Liver (tissue), 9 donors: ENCODE results near the gene ABAT. TPM values are rescaled to one million over a fixed set of nuclear protein-coding genes. Genes with fewer than 3 reads are reported as not detected.

ENCODE experiments used
- DNase-seq: peaks from one replicate; pipeline ENCODE4 v3.0.0-alpha.2; 2017; ENCODE audit warnings: low spot score
- H3K27ac ChIP-seq, 2 donors: one replicate each; pipeline ENCODE4 v1.7.0; 2013; ENCODE audit warnings: inconsistent platforms in 2 of 2, low read length in 2 of 2, control low read depth in 1 of 2, low read depth in 1 of 2, mild to moderate bottlenecking in 1 of 2
- H3K27me3 ChIP-seq, 4 donors: one replicate each; pipeline versions ENCODE4 v1.6.1 to v1.7.0; 2013; ENCODE audit warnings: low read length in 3 of 4, inconsistent platforms in 1 of 4, mild to moderate bottlenecking in 1 of 4, moderate library complexity in 1 of 4; ENCODE audit not compliant: control insufficient read depth in 4 of 4, insufficient read depth in 4 of 4
- H3K36me3 ChIP-seq, 4 donors: one replicate each; pipeline versions ENCODE4 v1.6.1 to v1.7.0; 2013; ENCODE audit warnings: low read length in 3 of 4, mild to moderate bottlenecking in 3 of 4, low read depth in 1 of 4, moderate library complexity in 1 of 4; ENCODE audit not compliant: control insufficient read depth in 4 of 4, insufficient read depth in 3 of 4
- H3K4me1 ChIP-seq, 4 donors: one replicate each; pipeline versions ENCODE4 v1.6.1 to v1.7.0; 2013; ENCODE audit warnings: low read length in 3 of 4, mild to moderate bottlenecking in 3 of 4, moderate library complexity in 1 of 4; ENCODE audit not compliant: control insufficient read depth in 4 of 4, insufficient read depth in 4 of 4
- H3K4me3 ChIP-seq, 3 donors: one replicate each; pipeline versions ENCODE4 v1.6.1 to v1.7.0; 2013; ENCODE audit warnings: low read length in 3 of 3, control low read depth in 1 of 3, low read depth in 1 of 3, mild to moderate bottlenecking in 1 of 3
- H3K9ac ChIP-seq, 2 donors: one replicate each; pipeline ENCODE4 v1.7.0; 2013; ENCODE audit warnings: low read length in 2 of 2, mild to moderate bottlenecking in 2 of 2, moderate library complexity in 2 of 2, control low read depth in 1 of 2, low read depth in 1 of 2
- H3K9me3 ChIP-seq, 4 donors: one replicate each; pipeline versions ENCODE4 v1.6.1 to v1.7.0; 2013; ENCODE audit warnings: low read length in 3 of 4; ENCODE audit not compliant: control insufficient read depth in 4 of 4
- ATF3 ChIP-seq: IDR thresholded peaks from 2 replicates; pipeline ENCODE4 v1.6.1; 2016; ENCODE audit warnings: antibody characterized with exemption
- CTCF ChIP-seq: fragments of 150-350 bp; IDR thresholded peaks from 2 replicates; pipeline ENCODE4 v1.5.1; 2017; ENCODE audit warnings: improper control_type of control experiment, low read depth, low read length; ENCODE audit not compliant: missing input control
- EGR1 ChIP-seq, 2 donors: IDR thresholded peaks; 2 replicates each; pipeline ENCODE4 v1.6.1; 2016 to 2018; ENCODE audit warnings: antibody characterized with exemption in 2 of 2, low read depth in 2 of 2
- FOXA1 ChIP-seq: IDR thresholded peaks from 2 replicates; pipeline ENCODE4 v1.6.1; 2016; ENCODE audit warnings: antibody characterized with exemption
- FOXA2 ChIP-seq: IDR thresholded peaks from 2 replicates; pipeline ENCODE4 v1.6.1; 2016; ENCODE audit warnings: antibody characterized with exemption
- GABPA ChIP-seq, 2 donors: IDR thresholded peaks in 1 of 2; conservative IDR thresholded peaks in 1 of 2; 2 replicates each; pipeline ENCODE4 v1.6.1; 2016; ENCODE audit warnings: antibody characterized with exemption in 2 of 2, mild to moderate bottlenecking in 1 of 2, moderate library complexity in 1 of 2
- HNF4A ChIP-seq, 2 donors: conservative IDR thresholded peaks; 2 replicates each; pipeline ENCODE4 v1.6.1; 2016; ENCODE audit warnings: antibody characterized with exemption in 2 of 2, mild to moderate bottlenecking in 2 of 2
- HNF4G ChIP-seq: IDR thresholded peaks from 2 replicates; pipeline ENCODE4 v1.6.1; 2016; ENCODE audit warnings: antibody characterized with exemption
- JUND ChIP-seq, 2 donors: IDR thresholded peaks; 2 replicates each; pipeline ENCODE4 v1.6.1; 2016; ENCODE audit warnings: antibody characterized with exemption in 2 of 2
- NR2F2 ChIP-seq: IDR thresholded peaks from 2 replicates; pipeline ENCODE4 v1.6.1; 2016; ENCODE audit warnings: antibody characterized with exemption
- RAD21 ChIP-seq, 2 donors: IDR thresholded peaks; 2 replicates each; pipeline ENCODE4 v1.6.1; 2016; ENCODE audit warnings: antibody characterized with exemption in 2 of 2, mild to moderate bottlenecking in 2 of 2
- RXRA ChIP-seq, 2 donors: IDR thresholded peaks; 2 replicates each; pipeline ENCODE4 v1.6.1; 2017 to 2018; ENCODE audit warnings: antibody characterized with exemption in 2 of 2, mild to moderate bottlenecking in 1 of 2
- SP1 ChIP-seq: IDR thresholded peaks from 2 replicates; pipeline ENCODE4 v1.6.1; 2018; ENCODE audit warnings: antibody characterized with exemption, mild to moderate bottlenecking
- TAF1 ChIP-seq: conservative IDR thresholded peaks from 2 replicates; pipeline ENCODE4 v1.6.1; 2016; ENCODE audit warnings: antibody characterized with exemption, mild to moderate bottlenecking
- YY1 ChIP-seq: IDR thresholded peaks from 2 replicates; pipeline ENCODE4 v1.6.1; 2016; ENCODE audit warnings: antibody characterized with exemption, mild to moderate bottlenecking
- WGBS: extraction: QIAGEN DNeasy Blood & Tissue Kit; methylation state at CpG from one replicate; pipeline ENCODE4 v1.1.7; 2013; 5-methylcytosine and 5-hydroxymethylcytosine counted together
- polyA plus RNA-seq, 2 donors: library from polyadenylated mRNA; stranded (reverse) in 1 of 2; unstranded in 1 of 2; fragments of 200-250 nt in 1 of 2; fragments of >200 nt in 1 of 2; fragmentation: Nextera tagmentation in 1 of 2; extraction: Ambion mirVana in 1 of 2; gene quantifications; one replicate each; pipeline versions ENCODE4 v1.2.1 to v1.2.3, GENCODE V29; 2013 to 2015
- total RNA-seq, 2 donors: library from RNA; depleted of rRNA; stranded (reverse); fragments of >200 nt; gene quantifications; one replicate each; pipeline ENCODE4 v1.2.3, GENCODE V29; 2014
- TF ChIP-seq, protein P1 (sequence below): IDR thresholded peaks from 2 replicates; pipeline ENCODE4 v1.6.1; 2016; ENCODE audit warnings: antibody characterized with exemption
- TF ChIP-seq, protein P2 (sequence below): IDR thresholded peaks from 2 replicates; pipeline ENCODE4 v1.6.1; 2016; ENCODE audit warnings: antibody characterized with exemption
- TF ChIP-seq, protein P3 (sequence below): IDR thresholded peaks from 2 replicates; pipeline ENCODE4 v1.6.1; 2016; ENCODE audit warnings: antibody characterized with exemption, mild to moderate bottlenecking
- donor health status: healthy.
- donor health status: healthy.
- donor health status: healthy.
- donor health status: healthy.
- donor health status: healthy.

ABAT gene
- total and polyA plus RNA-seq, 4 donors: 52.4 to 205 (median 141) TPM

- Histone ChIP-seq H3K9ac (no peak overlapping the region), H3K9me3 (no peaks in the 10 kb centered on the region), H3K36me3 (peaks cover 8 to 51% (median 36%) of the 10 kb centered on the region in 4 donors), H3K4me1 (peaks cover 0 to 20% (median 8%) of the 10 kb centered on the region in 4 donors), H3K27ac (no peak overlapping the region), H3K4me3 (no peak overlapping the region), H3K27me3 (no peaks in the 10 kb centered on the region)
- no peak for DNase-seq
- TF ChIP-seq TAF1: no peak
- TF ChIP-seq, protein P1, sequence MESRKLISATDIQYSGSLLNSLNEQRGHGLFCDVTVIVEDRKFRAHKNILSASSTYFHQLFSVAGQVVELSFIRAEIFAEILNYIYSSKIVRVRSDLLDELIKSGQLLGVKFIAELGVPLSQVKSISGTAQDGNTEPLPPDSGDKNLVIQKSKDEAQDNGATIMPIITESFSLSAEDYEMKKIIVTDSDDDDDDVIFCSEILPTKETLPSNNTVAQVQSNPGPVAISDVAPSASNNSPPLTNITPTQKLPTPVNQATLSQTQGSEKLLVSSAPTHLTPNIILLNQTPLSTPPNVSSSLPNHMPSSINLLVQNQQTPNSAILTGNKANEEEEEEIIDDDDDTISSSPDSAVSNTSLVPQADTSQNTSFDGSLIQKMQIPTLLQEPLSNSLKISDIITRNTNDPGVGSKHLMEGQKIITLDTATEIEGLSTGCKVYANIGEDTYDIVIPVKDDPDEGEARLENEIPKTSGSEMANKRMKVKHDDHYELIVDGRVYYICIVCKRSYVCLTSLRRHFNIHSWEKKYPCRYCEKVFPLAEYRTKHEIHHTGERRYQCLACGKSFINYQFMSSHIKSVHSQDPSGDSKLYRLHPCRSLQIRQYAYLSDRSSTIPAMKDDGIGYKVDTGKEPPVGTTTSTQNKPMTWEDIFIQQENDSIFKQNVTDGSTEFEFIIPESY: no peak
- no peak for TF ChIP-seq ATF3
- no peak for TF ChIP-seq GABPA (IDR thresholded peaks at IDR 0.05 in 1 of 2, conservative IDR thresholded peaks at IDR 0.05 in 1 of 2)
- TF ChIP-seq FOXA1: no peak
- no peak for TF ChIP-seq NR2F2
- TF ChIP-seq FOXA2: no peak
- TF ChIP-seq CTCF: no peak
- TF ChIP-seq RXRA (IDR thresholded peaks at IDR 0.05): no peak
- TF ChIP-seq, protein P2, sequence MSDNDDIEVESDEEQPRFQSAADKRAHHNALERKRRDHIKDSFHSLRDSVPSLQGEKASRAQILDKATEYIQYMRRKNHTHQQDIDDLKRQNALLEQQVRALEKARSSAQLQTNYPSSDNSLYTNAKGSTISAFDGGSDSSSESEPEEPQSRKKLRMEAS: no peak
- TF ChIP-seq RAD21 (IDR thresholded peaks at IDR 0.05): no peak
- TF ChIP-seq YY1: no peak
- no peak for TF ChIP-seq SP1
- TF ChIP-seq, protein P3, sequence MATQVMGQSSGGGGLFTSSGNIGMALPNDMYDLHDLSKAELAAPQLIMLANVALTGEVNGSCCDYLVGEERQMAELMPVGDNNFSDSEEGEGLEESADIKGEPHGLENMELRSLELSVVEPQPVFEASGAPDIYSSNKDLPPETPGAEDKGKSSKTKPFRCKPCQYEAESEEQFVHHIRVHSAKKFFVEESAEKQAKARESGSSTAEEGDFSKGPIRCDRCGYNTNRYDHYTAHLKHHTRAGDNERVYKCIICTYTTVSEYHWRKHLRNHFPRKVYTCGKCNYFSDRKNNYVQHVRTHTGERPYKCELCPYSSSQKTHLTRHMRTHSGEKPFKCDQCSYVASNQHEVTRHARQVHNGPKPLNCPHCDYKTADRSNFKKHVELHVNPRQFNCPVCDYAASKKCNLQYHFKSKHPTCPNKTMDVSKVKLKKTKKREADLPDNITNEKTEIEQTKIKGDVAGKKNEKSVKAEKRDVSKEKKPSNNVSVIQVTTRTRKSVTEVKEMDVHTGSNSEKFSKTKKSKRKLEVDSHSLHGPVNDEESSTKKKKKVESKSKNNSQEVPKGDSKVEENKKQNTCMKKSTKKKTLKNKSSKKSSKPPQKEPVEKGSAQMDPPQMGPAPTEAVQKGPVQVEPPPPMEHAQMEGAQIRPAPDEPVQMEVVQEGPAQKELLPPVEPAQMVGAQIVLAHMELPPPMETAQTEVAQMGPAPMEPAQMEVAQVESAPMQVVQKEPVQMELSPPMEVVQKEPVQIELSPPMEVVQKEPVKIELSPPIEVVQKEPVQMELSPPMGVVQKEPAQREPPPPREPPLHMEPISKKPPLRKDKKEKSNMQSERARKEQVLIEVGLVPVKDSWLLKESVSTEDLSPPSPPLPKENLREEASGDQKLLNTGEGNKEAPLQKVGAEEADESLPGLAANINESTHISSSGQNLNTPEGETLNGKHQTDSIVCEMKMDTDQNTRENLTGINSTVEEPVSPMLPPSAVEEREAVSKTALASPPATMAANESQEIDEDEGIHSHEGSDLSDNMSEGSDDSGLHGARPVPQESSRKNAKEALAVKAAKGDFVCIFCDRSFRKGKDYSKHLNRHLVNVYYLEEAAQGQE: no peak
- no peak for TF ChIP-seq HNF4G
- TF ChIP-seq JUND (IDR thresholded peaks at IDR 0.05): no peak
- no peak for TF ChIP-seq EGR1 (IDR thresholded peaks at IDR 0.05; ENCODE audit: low read depth in 2 of 2)
- no peak for TF ChIP-seq HNF4A (conservative IDR thresholded peaks at IDR 0.05)
- 89% methylated on average over 8 of the region's 8 CpGs for WGBS
Observed at GRCh38 chr16:8626946-8627345, 47.5 kb upstream of the ABAT start.
